CD14-positive monocyte (primary cell): Measurements from ENCODE around the gene CMSS1. TPM values are rescaled to one million over a fixed set of nuclear protein-coding genes. Genes with fewer than 3 reads are reported as not detected.

Experiments used
- DNase-seq, 3 donors: peaks; one replicate each; pipeline ENCODE4 v3.0.0-alpha.2; 2011 to 2022
- H2AFZ ChIP-seq: 2 replicates; pipeline ENCODE4 v1.6.0; 2012; ENCODE audit warnings: mild to moderate bottlenecking, low read depth, low read length, inconsistent platforms; ENCODE audit not compliant: insufficient read depth, poor library complexity, severe bottlenecking
- H3K27ac ChIP-seq, 2 donors: 1 replicate in 1 of 2; 2 replicates in 1 of 2; pipeline ENCODE4 v1.5.1; 2012 to 2013; ENCODE audit warnings: low read length in 2 of 2, control low read depth in 1 of 2, inconsistent platforms in 1 of 2, low read depth in 1 of 2, mild to moderate bottlenecking in 1 of 2
- H3K27me3 ChIP-seq, 2 donors: one replicate each; pipeline versions ENCODE4 v1.6.0 to v1.6.1; 2011 to 2013; ENCODE audit warnings: low read length in 2 of 2; ENCODE audit not compliant: control insufficient read depth in 2 of 2, insufficient read depth in 2 of 2
- H3K36me3 ChIP-seq, 2 donors: replicated peaks in 1 of 2; 1 replicate in 1 of 2; 2 replicates in 1 of 2; pipeline versions ENCODE4 v1.5.1 to v1.6.1; 2012 to 2013; ENCODE audit warnings: low read length in 2 of 2, control low read depth in 1 of 2, inconsistent platforms in 1 of 2, mild to moderate bottlenecking in 1 of 2; ENCODE audit not compliant: insufficient read depth in 2 of 2, control insufficient read depth in 1 of 2
- H3K4me1 ChIP-seq, 2 donors: 1 replicate in 1 of 2; 2 replicates in 1 of 2; pipeline versions ENCODE4 v1.5.1 to v1.6.1; 2012 to 2013; ENCODE audit warnings: low read length in 2 of 2, control low read depth in 1 of 2, inconsistent platforms in 1 of 2, mild to moderate bottlenecking in 1 of 2, moderate library complexity in 1 of 2; ENCODE audit not compliant: insufficient read depth in 2 of 2, control insufficient read depth in 1 of 2
- H3K4me2 ChIP-seq: replicated peaks from 2 replicates; pipeline ENCODE3; 2012; ENCODE audit warnings: low read length, moderate library complexity, mild to moderate bottlenecking; ENCODE audit not compliant: poor library complexity, severe bottlenecking; ENCODE audit errors: extremely low read depth
- H3K4me3 ChIP-seq, 3 experiments: fragments of 200-600 bp in 1 of 3; sonication (generic) in 1 of 3; replicated peaks in 1 of 3; 1 replicate in 2 of 3; 2 replicates in 1 of 3; pipeline ENCODE4 v1.5.1; 2011 to 2013; ENCODE audit warnings: low read length in 3 of 3, mild to moderate bottlenecking in 3 of 3, control low read depth in 2 of 3, low read depth in 2 of 3, inconsistent platforms in 1 of 3, moderate library complexity in 1 of 3
- H3K79me2 ChIP-seq: 2 replicates; pipeline ENCODE4 v1.6.0; 2012; ENCODE audit warnings: mild to moderate bottlenecking, control low read depth, inconsistent platforms, low read length, moderate library complexity; ENCODE audit not compliant: insufficient read depth
- H3K9ac ChIP-seq: 2 replicates; pipeline ENCODE4 v1.6.0; 2017; ENCODE audit warnings: low read length, mild to moderate bottlenecking; ENCODE audit not compliant: insufficient read depth, poor library complexity, severe bottlenecking
- H3K9me3 ChIP-seq, 2 donors: replicated peaks in 1 of 2; 1 replicate in 1 of 2; 2 replicates in 1 of 2; pipeline versions ENCODE4 v1.5.1 to v1.6.1; 2012 to 2013; ENCODE audit warnings: low read length in 2 of 2, control low read depth in 1 of 2; ENCODE audit not compliant: control insufficient read depth in 1 of 2, insufficient read depth in 1 of 2
- H4K20me1 ChIP-seq: 2 replicates; pipeline ENCODE4 v1.6.0; 2012; ENCODE audit warnings: mild to moderate bottlenecking, low read length, control low read depth, moderate library complexity; ENCODE audit not compliant: insufficient read depth
- H3K27ac Mint-ChIP-seq, 7 donors: one replicate each; pipeline ENCODE4 v1.8.0; 2020; ENCODE audit warnings: mild to moderate bottlenecking in 7 of 7, mixed read lengths in 7 of 7, moderate library complexity in 6 of 7, inconsistent platforms in 2 of 7
- H3K27me3 Mint-ChIP-seq, 3 donors: one replicate each; pipeline ENCODE4 v1.8.0; 2021 to 2022; ENCODE audit warnings: low read depth in 3 of 3, mild to moderate bottlenecking in 3 of 3, mixed read lengths in 3 of 3, moderate library complexity in 3 of 3, inconsistent platforms in 1 of 3
- H3K36me3 Mint-ChIP-seq, 2 donors: one replicate each; pipeline ENCODE4 v1.8.0; 2020; ENCODE audit warnings: mixed read lengths in 2 of 2, inconsistent platforms in 1 of 2, mild to moderate bottlenecking in 1 of 2
- H3K4me1 Mint-ChIP-seq: one replicate; pipeline ENCODE4 v1.8.0; 2020; ENCODE audit warnings: mild to moderate bottlenecking, mixed read lengths
- H3K4me3 Mint-ChIP-seq, 2 donors: one replicate each; pipeline ENCODE4 v1.8.0; 2020; ENCODE audit warnings: mild to moderate bottlenecking in 2 of 2, mixed read lengths in 2 of 2, moderate library complexity in 1 of 2
- H3K9me3 Mint-ChIP-seq, 7 donors: one replicate each; pipeline ENCODE4 v1.8.0; 2020 to 2022; ENCODE audit warnings: mixed read lengths in 7 of 7, mild to moderate bottlenecking in 6 of 7, moderate library complexity in 6 of 7, inconsistent platforms in 2 of 7
- WGBS: methylation state at CpG from one replicate; pipeline ENCODE4 v1.1.5; 2013; ENCODE audit warnings: missing lambda C conversion rate; ENCODE audit not compliant: insufficient coverage; 5-methylcytosine and 5-hydroxymethylcytosine counted together
- intact Hi-C, 2 donors: fragments of 100-400 bp; cut with micrococcal nuclease; formaldehyde crosslinking; loops; one replicate each; pipeline versions ENCODE4 v1.15.0 to v1.15.1; 2023
- polyA plus RNA-seq, 3 donors: library from polyadenylated mRNA; depleted of rRNA in 1 of 3; unstranded in 2 of 3; stranded (reverse) in 1 of 3; fragments of 300-500 nt in 2 of 3; fragments of >200 nt in 1 of 3; fragmentation: Illumina TruSeq in 2 of 3; gene quantifications; 1 replicate in 2 of 3; 2 replicates in 1 of 3; pipeline ENCODE4 v1.2.3, GENCODE V29; 2012 to 2021
- TF ChIP-seq, protein P1 (sequence below): fragments of 200-600 bp; IDR thresholded peaks from one replicate; pipeline ENCODE4 v1.8.0; 2022; ENCODE audit warnings: antibody characterized with exemption, mild to moderate bottlenecking

CMSS1 gene
- polyA plus RNA-seq, 3 donors, result 1.1 to 3.6 (median 2.2) TPM

DNA sequence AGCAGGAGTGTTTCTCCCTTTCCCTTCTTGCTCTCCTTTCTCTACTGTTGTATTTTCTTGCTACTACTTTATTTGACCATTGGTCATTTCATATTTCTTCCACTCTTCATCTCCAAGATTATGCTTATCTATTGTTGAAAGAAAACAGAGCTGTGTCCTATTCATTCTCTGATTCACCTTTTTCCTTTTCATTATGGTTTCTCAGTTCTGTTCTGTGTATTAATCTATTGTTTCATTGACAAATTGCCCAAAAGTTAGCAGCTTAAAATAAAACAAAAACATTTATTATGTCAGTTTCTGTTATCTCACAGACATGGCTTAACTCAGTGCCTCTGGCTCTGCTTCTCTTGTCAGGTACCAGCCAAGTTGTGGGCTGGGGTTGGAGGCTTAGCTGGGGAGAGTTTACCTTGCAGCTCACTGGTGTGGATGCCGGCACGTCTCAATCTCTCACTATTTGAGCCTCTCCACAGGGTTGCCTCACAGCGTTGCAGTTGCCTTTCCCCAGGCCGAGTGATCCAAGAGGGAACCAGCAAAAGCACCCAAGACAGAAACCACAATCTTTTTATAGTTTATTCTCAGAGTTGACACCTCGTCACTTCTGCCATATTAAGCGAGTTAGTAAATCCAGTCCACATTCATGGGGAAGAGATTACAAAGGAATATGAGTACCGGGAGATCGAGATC is 333.5 kb downstream of the CMSS1 start:
- H3K27ac ChIP-seq, result no peak overlapping the region
- no peak overlapping the region for H2AFZ ChIP-seq
- no peaks in the 10 kb centered on the region for H3K36me3 ChIP-seq
- no peaks in the 10 kb centered on the region for H3K4me1 ChIP-seq
- no peaks in the 10 kb centered on the region for H3K79me2 ChIP-seq
- Mint-ChIP-seq H3K27me3 (no peaks in the 10 kb centered on the region), H3K4me3 (no peak overlapping the region), H3K4me1 (no peaks in the 10 kb centered on the region), H3K36me3 (peaks cover 5 to 12% of the 10 kb centered on the region in 2 donors), H3K27ac (no peak overlapping the region), H3K9me3 (peaks cover 5 to 15% (median 10%) of the 10 kb centered on the region in 7 donors)
- no peak overlapping the region for H3K4me3 ChIP-seq
- DNase-seq, result no peak
- H3K4me2 ChIP-seq, result no peak overlapping the region
- H3K9ac ChIP-seq, result no peak overlapping the region
- WGBS, result no CpG with 5 or more reads among the region's 8 CpGs
- peaks cover 9 to 11% of the 10 kb centered on the region in 2 donors for H3K9me3 ChIP-seq
- TF ChIP-seq, protein P1, sequence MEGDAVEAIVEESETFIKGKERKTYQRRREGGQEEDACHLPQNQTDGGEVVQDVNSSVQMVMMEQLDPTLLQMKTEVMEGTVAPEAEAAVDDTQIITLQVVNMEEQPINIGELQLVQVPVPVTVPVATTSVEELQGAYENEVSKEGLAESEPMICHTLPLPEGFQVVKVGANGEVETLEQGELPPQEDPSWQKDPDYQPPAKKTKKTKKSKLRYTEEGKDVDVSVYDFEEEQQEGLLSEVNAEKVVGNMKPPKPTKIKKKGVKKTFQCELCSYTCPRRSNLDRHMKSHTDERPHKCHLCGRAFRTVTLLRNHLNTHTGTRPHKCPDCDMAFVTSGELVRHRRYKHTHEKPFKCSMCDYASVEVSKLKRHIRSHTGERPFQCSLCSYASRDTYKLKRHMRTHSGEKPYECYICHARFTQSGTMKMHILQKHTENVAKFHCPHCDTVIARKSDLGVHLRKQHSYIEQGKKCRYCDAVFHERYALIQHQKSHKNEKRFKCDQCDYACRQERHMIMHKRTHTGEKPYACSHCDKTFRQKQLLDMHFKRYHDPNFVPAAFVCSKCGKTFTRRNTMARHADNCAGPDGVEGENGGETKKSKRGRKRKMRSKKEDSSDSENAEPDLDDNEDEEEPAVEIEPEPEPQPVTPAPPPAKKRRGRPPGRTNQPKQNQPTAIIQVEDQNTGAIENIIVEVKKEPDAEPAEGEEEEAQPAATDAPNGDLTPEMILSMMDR, result no peak
- no peaks in the 10 kb centered on the region for H3K27me3 ChIP-seq
- intact Hi-C loops, result no loop called here
- H4K20me1 ChIP-seq, result no peaks in the 10 kb centered on the region

DNA sequence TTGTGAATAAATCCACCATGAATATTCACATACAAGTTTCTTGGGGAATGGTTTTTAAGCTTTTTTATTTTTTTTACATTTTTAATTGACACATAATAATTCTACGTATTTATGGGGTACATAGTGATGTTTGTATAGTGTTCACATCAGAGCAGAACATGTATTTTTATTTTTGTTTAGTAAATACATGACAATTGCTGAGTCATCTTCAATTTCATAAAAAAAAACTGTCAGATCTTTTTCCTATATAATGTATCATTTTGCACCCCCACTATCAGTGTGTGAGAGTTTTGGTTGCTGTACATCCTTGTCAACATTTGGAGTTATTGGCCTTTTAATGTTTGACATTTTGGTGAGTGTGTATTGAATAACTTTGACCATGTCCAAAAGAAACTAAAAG is 336.5 kb downstream of the CMSS1 start:
- no peak overlapping the region for H2AFZ ChIP-seq
- TF ChIP-seq, protein P1, result no peak
- no peak for DNase-seq
- intact Hi-C loops, result no loop called here
- H3K27ac ChIP-seq, result no peak overlapping the region
- H3K79me2 ChIP-seq, result no peaks in the 10 kb centered on the region
- no peaks in the 10 kb centered on the region for H3K4me1 ChIP-seq
- H3K36me3 ChIP-seq, result no peaks in the 10 kb centered on the region
- Mint-ChIP-seq H3K27ac (no peak overlapping the region), H3K27me3 (no peaks in the 10 kb centered on the region), H3K9me3 (peaks cover 9 to 27% (median 21%) of the 10 kb centered on the region in 7 donors), H3K4me1 (no peaks in the 10 kb centered on the region), H3K36me3 (peaks cover 5 to 22% of the 10 kb centered on the region in 2 donors), H3K4me3 (no peak overlapping the region)
- H3K4me3 ChIP-seq, result no peak overlapping the region
- H3K9me3 ChIP-seq, result peaks cover 9 to 18% of the 10 kb centered on the region in 2 donors
- no peak overlapping the region for H3K4me2 ChIP-seq
- no peaks in the 10 kb centered on the region for H4K20me1 ChIP-seq
- WGBS, result no CpG with 5 or more reads among the region's 1 CpG
- H3K9ac ChIP-seq, result no peak overlapping the region
- no peaks in the 10 kb centered on the region for H3K27me3 ChIP-seq
